Tibial nerve (tissue), 4 donors: ENCODE data around the gene PDZD4. TPM values are rescaled to one million over a fixed set of nuclear protein-coding genes. Genes with fewer than 3 reads are reported as not detected.

Experiments used
- DNase-seq, 2 donors: peaks; one replicate each; pipeline ENCODE4 v3.0.0-alpha.2; 2019; ENCODE audit warnings: low spot score in 2 of 2
- H3K27ac ChIP-seq, 4 donors: fragments of 200-600 bp; sonication (generic) in 3 of 4; one replicate each; pipeline ENCODE4 v1.5.1; 2017 to 2019; ENCODE audit warnings: mild to moderate bottlenecking in 1 of 4
- H3K27me3 ChIP-seq, 2 donors: fragments of 200-600 bp; sonication (generic) in 1 of 2; one replicate each; pipeline versions ENCODE4 v1.5.1 to v1.6.0; 2017 to 2019
- H3K36me3 ChIP-seq, 3 donors: fragments of 200-600 bp; sonication (generic); one replicate each; pipeline ENCODE4 v1.5.1; 2018 to 2019
- H3K4me1 ChIP-seq, 4 donors: fragments of 200-600 bp; sonication (generic) in 3 of 4; one replicate each; pipeline ENCODE4 v1.5.1; 2017 to 2019
- H3K4me3 ChIP-seq, 4 donors: fragments of 200-600 bp; sonication (generic) in 3 of 4; one replicate each; pipeline ENCODE4 v1.5.1; 2017 to 2019; ENCODE audit warnings: mild to moderate bottlenecking in 1 of 4, moderate library complexity in 1 of 4
- H3K9me3 ChIP-seq, 4 donors: fragments of 200-600 bp; sonication (generic) in 3 of 4; one replicate each; pipeline ENCODE4 v1.5.1; 2017 to 2019
- EP300 ChIP-seq, 2 donors: sonication (generic); formaldehyde crosslinking; IDR thresholded peaks; one replicate each; pipeline ENCODE4 v1.6.1; 2017; ENCODE audit warnings: antibody characterized with exemption in 2 of 2, mild to moderate bottlenecking in 1 of 2
- POLR2A ChIP-seq, 2 donors: fragments of 450-650 bp; IDR thresholded peaks; one replicate each; pipeline ENCODE4 v1.6.1; 2017; ENCODE audit warnings: antibody characterized with exemption in 2 of 2, mild to moderate bottlenecking in 2 of 2, moderate library complexity in 2 of 2
- WGBS, 2 donors: methylation state at CpG; one replicate each; pipeline ENCODE4 v1.1.5; 2018; 5-methylcytosine and 5-hydroxymethylcytosine counted together
- total RNA-seq, 4 donors: library from RNA; depleted of rRNA; stranded (reverse); fragments of >200 nt; gene quantifications; one replicate each; pipeline ENCODE4 v1.1.0, GENCODE V29; 2016
- TF ChIP-seq, protein P1 (sequence below), 5 experiments: fragments of 200-600 bp in 3 of 5; fragments of 450-650 bp in 2 of 5; sonication (generic) in 3 of 5; IDR thresholded peaks; one replicate each; pipeline ENCODE4 v1.5.1; 2016 to 2019; ENCODE audit warnings: antibody characterized with exemption in 5 of 5, mild to moderate bottlenecking in 3 of 5, moderate library complexity in 2 of 5

Gene PDZD4
- total RNA-seq, 4 donors from 2014 or later = 19.9 to 24.6 (median 21.2) TPM

DNA sequence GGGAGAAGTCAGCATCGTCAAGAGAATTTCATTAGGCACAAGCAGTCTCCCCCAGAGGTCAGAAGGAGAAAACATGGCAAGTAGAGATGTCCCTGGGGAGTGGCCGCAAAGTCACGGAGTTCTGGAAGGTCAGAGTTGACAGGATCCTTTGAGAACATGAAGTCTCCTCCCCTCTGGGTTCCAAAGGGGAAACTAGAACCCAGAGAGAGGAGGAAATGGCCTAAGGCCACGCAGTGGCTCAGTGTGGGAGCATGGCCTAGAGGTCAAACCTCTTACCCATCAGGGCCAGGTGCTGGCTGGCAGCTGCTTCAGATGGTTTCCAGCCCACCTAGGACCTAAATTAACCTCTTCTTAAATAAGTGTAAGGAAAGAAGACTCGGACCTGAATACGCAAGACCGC is 37.1 kb downstream of the PDZD4 start:
- Histone ChIP-seq H3K36me3 (peaks cover 0 to 36% (median 0%) of the 10 kb centered on the region in 3 donors), H3K27ac (peak overlapping the region; percentile 82 to 95 (median 94)), H3K4me3 (peak overlapping the region; percentile 57 to 73 (median 66)), H3K9me3 (no peaks in the 10 kb centered on the region), H3K4me1 (peaks cover 0 to 32% (median 3%) of the 10 kb centered on the region in 4 donors), H3K27me3 (no peaks in the 10 kb centered on the region)
- 4 to 54% methylated on average over 7 of the region's 7 CpGs for WGBS, 2 donors
- TF ChIP-seq POLR2A (IDR thresholded peaks at IDR 0.05) (no peak), EP300 (IDR thresholded peaks at IDR 0.05) (no peak)
- TF ChIP-seq, protein P1, sequence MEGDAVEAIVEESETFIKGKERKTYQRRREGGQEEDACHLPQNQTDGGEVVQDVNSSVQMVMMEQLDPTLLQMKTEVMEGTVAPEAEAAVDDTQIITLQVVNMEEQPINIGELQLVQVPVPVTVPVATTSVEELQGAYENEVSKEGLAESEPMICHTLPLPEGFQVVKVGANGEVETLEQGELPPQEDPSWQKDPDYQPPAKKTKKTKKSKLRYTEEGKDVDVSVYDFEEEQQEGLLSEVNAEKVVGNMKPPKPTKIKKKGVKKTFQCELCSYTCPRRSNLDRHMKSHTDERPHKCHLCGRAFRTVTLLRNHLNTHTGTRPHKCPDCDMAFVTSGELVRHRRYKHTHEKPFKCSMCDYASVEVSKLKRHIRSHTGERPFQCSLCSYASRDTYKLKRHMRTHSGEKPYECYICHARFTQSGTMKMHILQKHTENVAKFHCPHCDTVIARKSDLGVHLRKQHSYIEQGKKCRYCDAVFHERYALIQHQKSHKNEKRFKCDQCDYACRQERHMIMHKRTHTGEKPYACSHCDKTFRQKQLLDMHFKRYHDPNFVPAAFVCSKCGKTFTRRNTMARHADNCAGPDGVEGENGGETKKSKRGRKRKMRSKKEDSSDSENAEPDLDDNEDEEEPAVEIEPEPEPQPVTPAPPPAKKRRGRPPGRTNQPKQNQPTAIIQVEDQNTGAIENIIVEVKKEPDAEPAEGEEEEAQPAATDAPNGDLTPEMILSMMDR (IDR thresholded peaks at IDR 0.05) = no peak
- DNase-seq = no peak

DNA sequence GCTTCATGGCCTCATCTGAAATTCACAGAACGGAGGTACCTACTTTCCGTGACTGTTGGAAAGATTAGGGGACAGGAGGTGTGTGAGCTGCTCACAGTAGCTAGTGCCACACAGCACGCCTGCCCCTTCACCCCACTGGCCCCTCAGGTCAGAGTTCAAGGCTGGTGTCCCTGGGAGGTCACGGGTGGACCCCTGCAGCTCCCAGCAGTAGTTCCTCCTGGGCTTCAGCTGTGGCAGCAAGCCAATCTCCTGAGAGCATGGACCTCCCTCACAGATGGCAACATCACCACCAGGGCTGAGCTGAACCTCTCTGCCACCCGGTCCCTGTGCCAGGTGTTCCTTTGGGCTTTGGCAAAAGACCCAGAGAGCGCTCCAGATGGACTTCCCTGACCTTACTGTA is 38.0 kb downstream of the PDZD4 start:
- Histone ChIP-seq H3K9me3 (no peaks in the 10 kb centered on the region), H3K4me3 (no peak overlapping the region), H3K4me1 (peaks cover 0 to 32% (median 3%) of the 10 kb centered on the region in 4 donors), H3K36me3 (peaks cover 0 to 36% (median 0%) of the 10 kb centered on the region in 3 donors), H3K27me3 (no peaks in the 10 kb centered on the region), H3K27ac (no peak overlapping the region)
- 85 to 88% methylated on average over 2 to 6 of the region's 6 CpGs for WGBS, 2 donors
- no peak for DNase-seq
- TF ChIP-seq, protein P1 (IDR thresholded peaks at IDR 0.05) = no peak
- TF ChIP-seq EP300 (IDR thresholded peaks at IDR 0.05) = no peak
- TF ChIP-seq POLR2A (IDR thresholded peaks at IDR 0.05) = no peak

DNA sequence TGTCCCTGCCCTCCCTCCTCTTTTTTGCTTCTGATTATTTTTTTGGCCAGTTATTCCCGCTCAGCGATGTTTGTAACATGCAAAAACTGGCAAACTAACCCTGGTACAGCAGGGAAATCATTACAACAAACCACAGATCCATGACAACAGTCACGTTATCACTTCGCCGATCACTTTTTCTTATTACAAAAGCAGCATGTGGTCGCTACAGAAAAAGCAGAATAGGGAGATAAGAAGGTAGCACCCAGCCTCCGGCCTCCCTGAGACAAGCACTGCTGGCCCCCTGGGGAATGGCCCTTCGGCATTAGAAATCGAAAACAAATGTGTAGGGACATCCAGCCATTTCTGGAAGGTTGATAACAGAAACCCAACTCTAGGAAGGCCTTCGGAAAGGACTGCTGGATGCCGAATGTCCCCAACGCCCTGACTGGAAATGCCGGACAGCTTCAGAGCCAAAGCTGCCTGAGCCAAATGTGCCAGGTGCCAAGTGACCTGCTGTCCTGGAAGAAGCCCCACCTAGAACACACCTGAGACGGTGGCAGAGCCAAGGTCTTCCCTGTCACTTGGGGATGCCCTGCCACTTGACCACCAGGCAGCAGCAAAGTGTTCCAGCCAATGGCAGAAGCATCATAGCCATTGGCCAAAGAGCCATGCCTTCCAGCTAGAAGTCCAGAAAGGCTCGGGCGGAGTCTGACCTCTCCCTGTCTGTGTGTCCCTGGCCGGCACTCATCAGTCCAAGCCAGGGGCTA is 39.1 kb downstream of the PDZD4 start:
- Histone ChIP-seq H3K9me3 (no peaks in the 10 kb centered on the region), H3K27ac (no peak overlapping the region), H3K4me3 (no peak overlapping the region), H3K36me3 (peaks cover 0 to 40% (median 0%) of the 10 kb centered on the region in 3 donors), H3K27me3 (no peaks in the 10 kb centered on the region), H3K4me1 (peaks cover 0 to 30% (median 3%) of the 10 kb centered on the region in 4 donors)
- TF ChIP-seq POLR2A (IDR thresholded peaks at IDR 0.05) = no peak
- TF ChIP-seq EP300 (IDR thresholded peaks at IDR 0.05) = no peak
- TF ChIP-seq, protein P1 (IDR thresholded peaks at IDR 0.05) = no peak
- no peak for DNase-seq
- 82 to 85% methylated on average over 13 to 17 of the region's 17 CpGs for WGBS, 2 donors

DNA sequence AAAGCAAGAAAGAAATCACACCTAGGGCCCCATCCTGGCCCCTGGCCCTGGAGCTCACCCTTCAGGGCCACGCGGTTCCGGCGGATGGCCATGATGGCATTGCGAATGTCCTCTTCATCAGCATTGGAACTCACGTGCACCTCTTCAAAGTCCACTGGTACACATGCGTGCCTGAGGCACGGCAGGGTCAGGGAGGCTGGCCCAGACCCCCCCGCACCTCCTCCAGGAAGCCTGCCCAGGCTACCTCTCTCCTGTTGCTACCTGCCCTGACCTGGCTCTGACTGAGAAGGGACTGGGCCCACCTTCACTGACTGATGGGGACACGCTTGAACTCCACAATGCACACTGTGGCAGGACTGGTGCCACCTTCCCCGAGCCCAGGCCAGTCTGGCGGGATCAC is 40.7 kb downstream of the PDZD4 start:
- no peak for DNase-seq
- H3K27ac ChIP-seq = no peak overlapping the region
- no peak overlapping the region for H3K4me3 ChIP-seq
- H3K9me3 ChIP-seq = no peaks in the 10 kb centered on the region
- TF ChIP-seq, protein P1 (IDR thresholded peaks at IDR 0.05) = no peak
- no peak for TF ChIP-seq EP300 (IDR thresholded peaks at IDR 0.05)
- no peak for TF ChIP-seq POLR2A (IDR thresholded peaks at IDR 0.05)
- peaks cover 0 to 56% (median 0%) of the 10 kb centered on the region in 3 donors for H3K36me3 ChIP-seq
- H3K4me1 ChIP-seq = peaks cover 0 to 17% (median 0%) of the 10 kb centered on the region in 4 donors
- WGBS, 2 donors = 91 to 92% methylated on average over 4 to 12 of the region's 12 CpGs
- no peaks in the 10 kb centered on the region for H3K27me3 ChIP-seq

DNA sequence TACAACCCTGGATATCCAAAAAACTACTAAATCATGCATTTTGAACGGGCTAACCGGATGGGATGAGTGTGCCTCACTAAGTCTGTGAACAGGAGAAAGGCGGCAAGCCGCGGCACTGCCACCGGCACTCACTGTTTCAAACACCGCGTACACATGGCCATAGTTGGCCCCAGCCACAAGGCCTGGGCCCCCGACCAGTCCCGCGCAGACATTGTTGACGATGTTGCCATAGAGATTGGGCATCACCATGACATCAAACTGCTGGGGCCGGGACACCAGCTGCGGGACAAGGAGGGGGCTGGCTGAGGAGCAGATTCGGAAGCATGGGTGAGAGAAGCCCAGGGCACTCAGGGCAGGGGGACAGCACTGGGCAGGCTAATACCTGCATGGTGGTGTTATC is 43.7 kb downstream of the PDZD4 start:
- TF ChIP-seq POLR2A (IDR thresholded peaks at IDR 0.05) (no peak), EP300 (IDR thresholded peaks at IDR 0.05) (no peak)
- TF ChIP-seq, protein P1 (IDR thresholded peaks at IDR 0.05) = no peak
- no peaks in the 10 kb centered on the region for H3K9me3 ChIP-seq
- no peak overlapping the region for H3K4me3 ChIP-seq
- no peak for DNase-seq
- no peak overlapping the region for H3K27ac ChIP-seq
- H3K36me3 ChIP-seq = peaks cover 0 to 69% (median 0%) of the 10 kb centered on the region in 3 donors
- H3K27me3 ChIP-seq = no peaks in the 10 kb centered on the region
- H3K4me1 ChIP-seq = peaks cover 0 to 10% (median 0%) of the 10 kb centered on the region in 4 donors
- WGBS, 2 donors = 97 to 100% methylated on average over 1 to 12 of the region's 15 CpGs
